Kidney glomerular epithelial cell (primary cell): ENCODE results near the gene MBD5.
"Not testable (repeated sequence)": the region's sequence is repeated elsewhere in the genome, so short reads cannot be mapped to it uniquely, and the experiment has no call there.

Experiments used
- DNase-seq: peaks from one replicate; lab custom pipeline; 2025; lab: John Stamatoyannopoulos, UW

MBD5 gene

DNA sequence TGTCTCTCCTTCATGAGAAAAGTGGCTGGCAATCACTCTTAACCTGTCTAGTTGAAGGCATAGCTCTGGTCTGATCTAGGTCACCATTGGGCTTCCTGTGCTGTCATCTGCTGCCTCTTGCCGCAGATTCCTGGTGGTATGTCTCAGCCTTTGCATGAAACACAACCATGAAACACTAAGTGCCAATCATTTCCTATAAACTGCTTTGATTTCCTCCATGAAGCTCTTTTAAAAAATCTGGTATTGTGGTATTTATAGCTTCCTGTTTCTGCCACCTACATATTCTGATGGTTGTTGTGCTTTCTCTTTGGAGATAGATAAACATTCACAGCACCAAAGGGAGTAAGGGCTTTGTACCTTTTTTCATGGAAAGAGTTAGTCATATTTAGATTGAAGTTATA lies 503.6 kb downstream of the MBD5 start:
- no peak for DNase-seq

DNA sequence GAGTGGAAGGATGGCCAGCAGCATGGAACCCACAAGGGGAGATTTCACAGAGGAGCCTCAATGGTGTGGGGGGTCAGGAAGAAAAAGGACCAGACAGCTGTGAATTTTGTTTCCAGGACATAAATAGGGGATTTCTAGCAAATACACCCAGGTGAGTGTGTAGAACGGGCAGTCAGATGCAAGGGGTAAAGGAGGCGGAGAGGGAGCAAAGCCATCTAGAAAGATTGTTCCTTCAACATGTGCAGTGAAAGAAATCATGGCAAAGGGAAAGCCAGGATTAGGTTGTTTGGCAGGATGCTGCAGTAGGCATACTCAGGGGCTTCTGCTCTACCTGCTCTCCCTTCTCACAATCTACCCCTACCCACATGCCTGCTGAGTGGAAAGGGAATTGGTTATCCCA lies 504.2 kb downstream of the MBD5 start:
- DNase-seq, result no peak

DNA sequence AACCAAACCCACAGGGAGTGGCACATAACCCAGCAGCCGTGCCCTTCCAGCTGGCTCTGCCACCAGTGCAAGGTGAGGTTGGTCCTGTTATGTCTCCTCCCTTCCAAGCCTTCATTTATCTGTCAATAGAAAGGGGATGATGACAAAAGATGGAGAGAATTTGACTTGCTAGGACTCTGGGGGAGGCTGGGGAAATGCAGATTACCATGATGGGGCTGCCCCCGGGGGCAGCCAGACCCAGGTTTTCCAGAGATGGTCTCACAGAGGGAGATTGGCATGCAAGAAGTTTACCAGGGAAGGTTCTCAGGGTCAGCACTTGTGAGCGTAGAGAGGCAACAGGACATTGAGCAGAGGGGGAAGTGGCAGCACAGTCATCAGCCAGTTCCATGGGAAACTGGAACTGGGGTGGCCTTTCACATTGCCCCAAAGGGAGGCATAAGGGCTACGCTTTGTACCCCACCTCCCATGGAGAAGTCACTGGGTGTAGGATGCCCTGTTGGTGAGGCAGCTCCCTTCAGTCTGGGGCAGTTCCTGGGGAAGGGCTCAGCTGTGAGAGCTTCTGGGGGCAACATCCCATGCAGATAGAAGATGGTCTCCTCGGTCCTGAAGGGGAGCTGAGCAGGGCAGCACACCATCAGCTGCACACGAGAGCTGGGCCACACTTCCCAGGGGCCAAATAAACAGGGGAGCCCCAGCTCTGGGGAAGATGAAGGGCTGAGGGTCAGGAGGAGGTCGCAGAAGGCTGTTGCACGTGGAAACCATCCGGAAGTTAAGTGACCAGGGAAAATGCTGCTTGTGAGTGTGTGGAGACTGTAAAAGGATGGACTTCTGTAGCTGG lies 505.8 kb downstream of the MBD5 start:
- no peak for DNase-seq

DNA sequence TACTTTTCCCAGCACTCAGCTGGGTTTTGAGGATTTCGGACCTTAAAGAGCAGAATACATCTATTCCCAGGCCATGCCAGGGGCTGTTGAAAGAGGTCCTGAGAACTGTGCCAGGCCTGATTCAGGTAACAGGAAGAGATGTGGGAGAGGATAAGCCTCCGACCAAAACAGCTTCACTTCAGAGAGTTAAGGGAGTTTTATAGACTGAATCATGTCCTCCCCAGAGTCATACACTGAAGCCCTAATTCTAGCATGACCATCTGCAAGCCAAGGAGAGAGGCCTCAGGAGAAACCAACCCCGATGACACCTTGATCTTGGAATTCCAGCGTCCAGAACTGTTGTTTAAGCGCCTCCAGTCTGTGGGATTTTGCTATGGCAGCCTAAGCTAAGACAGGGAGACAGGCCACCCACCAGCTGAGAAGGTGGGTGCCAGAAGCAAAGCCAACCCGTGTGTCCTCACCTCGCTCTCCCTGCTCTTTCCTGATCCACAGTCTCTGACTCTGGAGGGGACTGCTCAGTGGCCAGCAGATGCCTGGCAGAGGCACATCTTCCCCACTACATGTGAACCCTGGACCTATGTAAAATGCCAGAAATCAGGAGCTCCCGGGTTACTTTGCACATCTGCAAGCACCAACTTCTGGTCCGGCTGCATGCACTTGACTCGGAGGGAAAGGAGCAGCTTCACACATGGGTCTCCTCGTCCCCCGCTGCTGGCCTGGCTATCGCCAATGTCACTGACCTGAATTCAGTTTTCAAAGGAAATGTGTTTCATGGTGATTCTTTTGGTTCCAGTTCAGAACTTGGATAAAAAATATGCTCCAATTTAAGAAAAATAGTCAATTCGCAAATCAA lies 506.8 kb downstream of the MBD5 start:
- DNase-seq, result no peak

DNA sequence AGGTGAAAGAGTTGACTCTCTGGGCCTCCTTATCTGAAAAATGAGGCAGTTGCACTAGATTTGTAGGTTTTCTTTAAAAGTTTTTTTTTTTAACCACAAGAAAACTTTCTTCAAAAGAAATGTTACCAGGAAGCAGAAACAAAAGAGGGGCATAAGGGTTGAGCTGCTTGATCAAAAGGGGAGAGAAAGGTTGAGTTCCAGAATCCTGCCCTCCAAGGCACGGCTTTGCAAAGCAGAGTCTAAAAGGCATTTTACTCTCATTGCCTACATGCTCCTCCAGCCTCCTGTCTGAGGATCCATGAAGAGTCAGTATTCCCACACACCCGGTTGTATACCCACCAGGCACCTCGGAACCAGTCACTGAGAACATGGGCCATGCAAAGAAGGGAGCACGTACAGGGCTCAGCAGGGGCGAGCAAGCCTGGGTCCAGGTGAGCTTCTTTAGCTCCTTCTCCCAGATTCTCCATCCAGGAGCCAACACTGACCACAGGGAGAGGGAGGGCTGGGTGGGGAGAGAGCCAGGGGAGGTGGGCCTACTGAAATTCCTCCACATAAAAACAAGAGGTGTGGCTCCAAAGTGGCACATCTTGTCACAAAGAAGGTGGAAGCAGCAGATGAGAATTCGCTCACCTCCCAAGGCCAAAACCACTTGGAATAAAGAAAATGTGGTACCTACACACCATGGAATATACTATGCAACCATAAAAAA lies 507.6 kb downstream of the MBD5 start:
- DNase-seq, result no peak

DNA sequence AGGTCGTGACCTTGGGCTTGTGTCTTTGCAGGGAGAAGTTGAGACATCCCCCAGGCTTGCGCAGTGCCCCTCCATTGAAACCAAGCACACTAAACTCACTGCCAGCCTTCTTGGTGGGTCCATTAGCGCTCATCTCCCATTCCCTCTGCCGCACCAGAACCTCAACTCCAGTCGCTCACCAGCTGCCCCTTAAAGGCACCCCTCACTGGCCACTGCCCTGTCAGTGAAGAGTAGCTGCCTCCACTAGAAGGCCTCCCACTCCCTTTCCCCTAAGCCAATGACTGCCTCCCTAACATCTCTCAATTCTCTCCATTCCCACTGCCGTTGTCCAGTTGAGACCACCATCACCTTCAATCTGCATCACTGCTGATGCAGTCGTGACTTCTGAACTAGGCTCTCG lies 508.9 kb downstream of the MBD5 start:
- no peak for DNase-seq

DNA sequence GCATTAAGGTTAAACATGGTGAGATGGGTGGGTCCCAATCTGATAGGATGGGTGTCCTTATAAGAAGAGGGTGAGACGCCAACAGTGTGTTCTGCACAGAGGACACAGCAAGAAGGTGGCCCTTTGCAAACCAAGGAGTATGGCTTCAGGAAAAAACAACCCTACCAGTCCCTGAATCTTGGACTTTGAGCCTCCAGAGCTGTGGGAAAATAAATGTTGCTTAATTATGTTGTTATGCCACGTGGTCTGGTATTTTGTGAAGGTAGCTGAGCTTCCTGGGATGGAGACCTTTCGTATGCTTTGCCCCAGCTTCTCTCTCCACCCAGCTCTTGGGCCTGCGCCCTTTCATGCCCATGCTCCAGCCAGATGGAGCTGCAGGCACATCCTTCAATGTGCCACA lies 509.5 kb downstream of the MBD5 start:
- DNase-seq, result no peak

DNA sequence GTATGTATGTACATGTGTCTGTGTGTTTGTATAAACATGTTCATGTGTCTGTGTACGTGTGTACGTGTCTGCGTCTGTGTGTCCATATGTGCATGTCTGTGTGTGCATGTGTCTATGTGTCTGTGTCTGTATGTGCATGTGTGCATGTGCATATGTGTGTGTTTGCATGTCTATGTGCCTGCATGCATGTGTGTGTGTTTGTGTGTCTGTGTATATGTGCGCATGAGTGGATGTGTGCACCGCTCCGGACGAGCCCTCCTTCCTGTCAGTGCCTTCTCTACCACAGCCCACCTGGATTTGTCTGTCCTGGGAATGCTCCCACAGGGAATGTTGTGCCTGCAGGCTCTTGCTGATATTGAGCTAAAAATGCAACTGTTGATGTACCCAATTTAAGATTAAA lies 510.3 kb downstream of the MBD5 start:
- no peak for DNase-seq

DNA sequence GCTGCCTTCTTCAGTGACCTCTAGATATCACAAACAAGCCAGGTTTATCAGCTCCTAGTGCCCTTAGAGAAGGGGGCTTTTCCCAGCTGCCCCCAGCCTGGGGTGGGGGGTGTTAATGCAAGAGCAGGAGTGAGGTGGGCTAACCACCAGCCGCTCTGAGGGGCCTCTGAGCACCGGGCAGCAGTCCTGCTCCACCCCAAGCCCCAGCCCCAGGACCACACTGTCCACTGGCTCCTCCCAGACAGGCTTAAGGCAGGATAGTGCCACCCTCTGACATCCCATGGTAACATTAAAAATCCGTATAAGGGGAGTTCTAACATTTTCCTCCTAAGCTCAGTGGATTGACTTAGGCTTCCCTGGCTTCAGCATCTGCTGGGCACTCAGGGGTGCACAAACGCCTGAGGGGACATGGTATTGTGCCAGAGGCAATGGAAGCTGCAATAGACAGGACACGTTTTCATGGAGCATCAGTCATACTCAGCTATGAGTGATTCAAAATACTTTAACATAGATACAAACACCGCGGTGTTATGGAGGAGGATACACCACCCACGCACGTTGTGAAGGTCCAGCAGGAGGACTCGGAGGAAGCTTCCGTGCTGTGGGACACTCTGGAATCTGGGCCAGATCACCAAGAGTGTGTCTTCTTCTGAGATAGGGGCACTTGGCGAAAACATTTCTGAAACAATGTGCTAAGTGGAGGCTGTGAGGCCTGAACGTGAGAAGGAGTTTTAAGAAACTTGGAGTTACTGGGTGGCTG lies 511.0 kb downstream of the MBD5 start:
- no peak for DNase-seq

DNA sequence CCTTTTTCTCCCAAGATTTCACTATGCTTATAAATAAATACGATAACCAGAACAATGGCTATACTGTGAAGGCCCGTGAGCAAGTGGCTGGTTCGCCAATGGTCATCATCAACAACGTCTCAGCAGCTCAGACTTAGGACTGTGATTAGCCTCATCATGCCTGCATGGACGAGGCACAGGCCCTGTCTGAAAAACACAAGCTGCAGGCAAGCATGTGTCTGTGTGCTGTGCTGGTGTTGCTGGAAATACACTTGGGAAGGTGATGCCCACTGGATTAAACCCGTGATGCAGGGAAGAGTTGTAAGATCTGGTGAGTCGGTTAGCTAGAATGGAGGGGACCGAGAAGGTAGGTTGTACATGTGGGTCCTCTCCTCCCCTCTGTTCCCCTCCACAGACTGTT lies 512.1 kb downstream of the MBD5 start:
- no peak for DNase-seq

DNA sequence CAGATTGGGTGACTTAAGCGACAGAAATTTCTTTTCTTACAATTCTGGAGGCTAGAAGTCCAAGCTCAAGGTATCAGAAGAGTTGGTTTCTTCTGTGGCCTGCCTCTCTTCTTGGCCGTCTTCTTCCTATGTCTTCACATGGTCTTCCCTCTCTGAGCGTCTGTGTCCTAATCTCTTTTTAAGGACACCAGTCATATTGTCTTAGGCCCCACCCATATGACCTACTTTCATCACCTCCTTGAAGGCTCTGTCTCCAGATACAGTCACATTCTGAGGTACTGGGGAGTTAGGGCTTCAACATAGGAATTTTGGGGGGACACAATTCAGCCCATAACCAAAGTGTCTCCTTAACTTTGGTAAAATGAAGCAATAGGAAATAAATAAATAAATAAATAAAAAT lies 512.8 kb downstream of the MBD5 start:
- no peak for DNase-seq

DNA sequence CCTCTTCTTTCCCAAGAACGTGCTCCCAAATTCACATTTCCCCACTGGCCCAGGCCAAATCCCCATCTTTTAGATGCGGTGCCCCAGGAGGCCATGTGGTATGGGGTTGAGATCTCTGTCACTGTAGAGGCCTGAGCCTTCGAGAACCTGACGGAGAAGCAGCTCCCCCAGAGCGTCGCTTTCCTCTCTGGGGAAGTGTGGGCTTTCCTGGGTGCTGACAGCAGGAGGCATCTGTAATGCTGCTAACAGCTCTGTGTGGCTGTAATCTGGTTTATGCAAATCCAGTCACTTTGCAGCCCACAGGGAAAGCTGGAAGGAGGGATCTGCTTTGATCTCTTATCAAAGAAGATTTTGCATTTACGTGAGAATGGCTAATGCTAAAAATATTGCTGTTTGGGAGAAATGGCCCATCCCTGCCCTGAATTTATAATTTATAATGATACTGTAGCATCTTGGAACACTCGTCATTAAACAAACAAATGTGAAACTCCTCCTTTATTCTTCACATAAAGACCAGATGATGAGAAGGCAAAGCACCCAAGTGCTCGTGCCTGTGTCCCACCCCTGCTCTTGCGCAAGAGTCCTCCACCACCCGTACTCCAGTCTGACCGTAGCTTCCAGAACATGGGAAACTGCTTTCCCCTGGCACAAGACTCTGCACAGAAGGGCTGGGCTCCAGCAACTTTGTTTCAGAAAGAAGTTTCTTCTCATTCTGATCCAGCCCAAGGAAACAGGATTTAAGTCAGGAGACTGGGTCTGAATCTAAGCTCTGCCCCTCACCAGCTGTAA lies 513.7 kb downstream of the MBD5 start:
- no peak for DNase-seq

DNA sequence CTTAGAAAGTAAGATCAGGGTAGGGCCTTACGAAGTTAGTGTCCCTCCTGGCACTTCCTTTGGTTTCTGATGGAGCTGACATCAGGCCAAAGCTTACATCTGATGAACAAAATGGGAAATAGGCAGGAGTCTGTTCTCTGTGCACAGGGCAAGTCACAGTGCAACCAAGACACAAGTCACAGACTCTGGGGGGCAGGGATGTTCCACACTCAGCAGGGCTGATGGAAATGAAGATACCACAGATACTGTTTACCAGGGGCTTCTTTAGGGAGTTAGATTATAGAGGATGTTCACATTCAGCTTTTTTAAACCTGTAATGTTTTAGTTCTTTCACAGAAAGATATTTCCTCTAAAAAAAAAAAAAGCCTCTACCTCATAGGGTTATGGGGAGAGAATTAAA lies 517.5 kb downstream of the MBD5 start:
- DNase-seq, result no peak

DNA sequence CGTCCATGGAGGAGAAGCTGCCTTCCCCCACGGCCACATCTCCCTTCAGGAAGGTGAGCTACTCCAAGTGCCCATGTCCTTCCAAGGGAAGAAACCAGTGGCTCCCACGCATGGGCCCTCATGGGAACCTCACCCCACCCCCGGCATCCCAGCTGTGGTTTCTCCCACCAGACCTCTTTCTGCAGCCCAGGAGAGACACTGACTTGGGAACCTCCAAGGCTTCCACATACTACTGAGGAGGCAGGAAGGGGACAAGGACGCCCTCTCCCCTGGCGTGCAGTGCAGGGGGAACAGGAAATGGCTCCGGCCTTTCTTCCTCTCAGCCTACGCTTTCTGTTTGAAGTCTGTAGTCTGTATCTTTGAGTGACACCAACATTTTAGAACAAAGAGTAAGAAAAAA lies 519.1 kb downstream of the MBD5 start:
- DNase-seq, result no peak

DNA sequence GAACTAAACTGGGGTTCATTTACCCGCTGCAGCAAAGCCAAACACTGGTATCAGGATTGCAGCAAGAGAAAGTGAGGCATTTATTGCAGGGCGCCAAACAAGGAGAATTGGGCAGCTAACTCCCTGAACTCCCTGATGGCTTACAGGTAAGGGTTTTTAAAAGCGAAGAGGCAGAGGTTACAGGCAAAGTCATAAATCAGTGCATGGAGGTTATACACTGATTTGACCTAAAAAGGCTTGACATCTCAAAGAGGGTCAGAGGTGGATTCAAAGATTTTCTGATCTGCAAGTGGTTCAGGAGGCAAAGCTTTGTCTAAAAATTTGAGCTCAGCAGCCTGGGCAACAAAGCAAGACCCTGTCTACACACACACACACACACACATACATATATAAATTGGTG lies 520.9 kb downstream of the MBD5 start:
- no peak for DNase-seq

DNA sequence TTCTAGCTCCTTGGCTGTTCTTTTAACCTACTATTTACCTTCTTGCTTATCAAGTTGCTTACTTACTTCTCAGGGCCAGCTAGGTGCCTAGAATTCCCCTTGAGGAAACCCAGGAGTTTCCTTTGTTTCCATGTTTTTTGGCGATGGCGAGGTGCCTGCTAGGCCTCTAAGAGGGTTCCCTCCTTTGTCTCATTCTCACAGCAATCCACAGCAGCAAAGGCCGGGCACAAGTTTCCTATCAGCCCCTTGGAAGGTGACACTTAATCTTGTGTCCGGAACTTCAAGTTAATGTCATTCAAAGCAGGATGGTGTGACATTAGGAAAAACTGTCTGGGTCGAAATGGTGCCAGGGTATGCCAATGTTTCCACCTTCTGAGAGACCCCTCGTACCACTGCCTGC lies 521.7 kb downstream of the MBD5 start:
- DNase-seq, result no peak

DNA sequence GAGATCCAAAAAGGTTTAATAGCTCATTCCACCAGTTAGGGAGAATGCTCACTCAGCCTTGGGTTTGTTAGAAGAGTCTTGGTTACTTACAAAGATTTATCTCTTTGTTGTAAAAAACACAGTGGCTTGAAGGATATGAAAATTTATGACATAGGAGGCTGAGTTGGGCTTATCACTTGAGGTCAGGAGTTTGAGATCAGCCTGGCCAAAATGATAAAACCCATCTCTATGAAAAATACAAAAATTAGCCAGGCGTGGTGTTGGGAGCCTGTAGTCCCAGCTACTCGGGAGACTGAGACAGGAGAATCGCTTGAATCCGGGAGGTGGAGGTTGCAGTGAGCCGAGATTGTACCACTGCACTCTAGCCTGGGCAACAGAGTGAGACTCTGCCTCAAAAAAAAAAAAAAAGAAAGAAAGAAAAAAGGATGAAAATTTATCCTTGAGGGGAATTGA lies 522.2 kb downstream of the MBD5 start:
- DNase-seq, result not testable (repeated sequence)

DNA sequence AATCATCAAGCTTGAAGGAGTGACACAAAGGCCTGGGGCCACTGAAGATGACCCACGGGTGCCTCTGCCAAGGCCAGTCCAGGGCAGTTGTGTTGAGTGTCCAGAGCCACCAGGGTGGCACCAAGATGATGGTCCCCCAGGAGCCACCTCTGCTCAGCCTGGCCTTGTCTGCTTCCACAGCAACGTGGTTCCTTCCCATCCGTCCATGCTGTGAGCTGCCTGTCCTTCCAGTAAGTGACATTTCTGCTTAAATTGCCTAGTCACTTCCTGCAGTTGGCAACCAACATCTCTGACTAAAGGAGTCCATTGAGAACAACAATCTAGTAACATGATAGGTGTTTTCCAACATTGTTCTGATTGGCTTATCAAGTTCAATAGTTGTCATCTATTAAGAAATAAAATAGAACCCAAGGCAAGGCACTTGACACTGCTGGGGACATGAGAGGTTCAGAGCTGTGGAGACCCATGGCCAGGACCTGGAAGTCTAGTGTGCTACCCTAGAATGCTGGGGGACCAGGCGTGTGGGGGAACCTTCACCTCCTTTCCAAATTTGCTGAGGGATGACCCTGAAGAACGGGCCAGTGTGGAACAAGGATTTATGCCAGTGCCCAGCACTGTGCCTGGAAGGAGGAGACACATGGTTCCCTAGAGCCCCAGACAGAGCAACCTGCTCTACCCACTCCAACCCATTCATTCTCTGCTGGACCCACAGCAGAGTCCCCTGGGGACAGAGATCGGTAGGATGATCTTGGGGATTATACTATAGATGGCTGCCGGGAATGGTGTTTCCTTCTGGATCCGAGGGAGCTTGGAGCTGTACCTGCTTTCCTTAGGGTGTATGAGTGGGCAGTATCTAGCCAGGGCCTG lies 524.7 kb downstream of the MBD5 start:
- no peak for DNase-seq

DNA sequence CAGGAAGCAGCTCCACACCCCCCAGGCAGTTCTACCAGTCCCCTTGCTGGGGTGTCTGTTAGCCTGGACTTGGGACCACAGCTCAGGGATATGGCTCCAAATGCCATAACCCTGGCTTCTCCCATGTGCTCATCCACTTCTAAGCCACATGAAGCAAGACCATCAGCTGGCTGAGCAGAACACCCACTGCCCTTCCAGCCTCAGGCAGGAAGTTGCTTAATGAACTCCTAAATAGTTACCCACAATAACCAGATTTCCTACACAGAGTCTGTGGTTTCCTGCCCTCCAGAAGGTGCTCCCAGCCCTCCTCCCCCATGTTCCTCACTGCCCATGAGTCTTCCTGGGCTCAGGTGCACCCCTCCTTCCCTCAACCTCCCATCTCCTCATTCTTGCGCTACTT lies 525.4 kb downstream of the MBD5 start:
- no peak for DNase-seq
